DOHH2 (cell line): ENCODE measurements around the gene AGAP3.

Experiments used
- EZH2phosphoT487 ChIP-seq: fragments of 200-600 bp; sonication (generic); IDR thresholded peaks from 2 replicates; pipeline ENCODE4 v1.6.1; 2017; ENCODE audit warnings: borderline replicate concordance, mild to moderate bottlenecking, antibody characterized with exemption, low read length, moderate library complexity, mixed read lengths
- TF ChIP-seq, protein P1 (sequence below): fragments of 200-600 bp; sonication (generic); IDR thresholded peaks from one replicate; pipeline ENCODE4 v1.5.1; 2014; ENCODE audit warnings: antibody characterized with exemption, mild to moderate bottlenecking, low read depth, low read length; ENCODE audit not compliant: poor library complexity, severe bottlenecking

DNA sequence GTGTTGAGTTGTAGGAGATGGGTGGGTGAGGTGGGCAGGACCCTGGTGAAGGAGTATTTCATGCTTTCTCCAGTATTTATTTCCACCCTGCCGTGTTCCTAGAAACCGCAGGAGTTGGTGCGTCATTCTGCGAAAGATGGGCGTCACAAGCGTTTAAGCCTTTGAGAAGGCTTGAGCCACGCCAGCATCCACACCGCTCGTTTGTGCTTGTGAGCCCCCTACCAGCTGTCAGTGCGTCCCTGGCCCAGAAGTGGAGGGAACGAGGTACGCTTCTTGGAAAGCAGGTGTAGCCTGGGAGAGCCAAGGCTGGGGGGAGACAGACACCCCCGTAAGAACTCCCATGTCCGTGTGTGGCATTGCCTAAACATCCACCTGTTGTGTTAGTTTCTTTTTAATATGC, 5.7 kb downstream of the AGAP3 start:
- TF ChIP-seq, protein P1, sequence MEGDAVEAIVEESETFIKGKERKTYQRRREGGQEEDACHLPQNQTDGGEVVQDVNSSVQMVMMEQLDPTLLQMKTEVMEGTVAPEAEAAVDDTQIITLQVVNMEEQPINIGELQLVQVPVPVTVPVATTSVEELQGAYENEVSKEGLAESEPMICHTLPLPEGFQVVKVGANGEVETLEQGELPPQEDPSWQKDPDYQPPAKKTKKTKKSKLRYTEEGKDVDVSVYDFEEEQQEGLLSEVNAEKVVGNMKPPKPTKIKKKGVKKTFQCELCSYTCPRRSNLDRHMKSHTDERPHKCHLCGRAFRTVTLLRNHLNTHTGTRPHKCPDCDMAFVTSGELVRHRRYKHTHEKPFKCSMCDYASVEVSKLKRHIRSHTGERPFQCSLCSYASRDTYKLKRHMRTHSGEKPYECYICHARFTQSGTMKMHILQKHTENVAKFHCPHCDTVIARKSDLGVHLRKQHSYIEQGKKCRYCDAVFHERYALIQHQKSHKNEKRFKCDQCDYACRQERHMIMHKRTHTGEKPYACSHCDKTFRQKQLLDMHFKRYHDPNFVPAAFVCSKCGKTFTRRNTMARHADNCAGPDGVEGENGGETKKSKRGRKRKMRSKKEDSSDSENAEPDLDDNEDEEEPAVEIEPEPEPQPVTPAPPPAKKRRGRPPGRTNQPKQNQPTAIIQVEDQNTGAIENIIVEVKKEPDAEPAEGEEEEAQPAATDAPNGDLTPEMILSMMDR: no peak
- TF ChIP-seq EZH2phosphoT487: no peak
